Activated CD8-positive, alpha-beta T cell treated with anti-CD3 and anti-CD28 coated beads for 36 hours (primary cell): ENCODE data around the gene CREB1. TPM values are rescaled to one million over a fixed set of nuclear protein-coding genes. Genes with fewer than 3 reads are reported as not detected.
A peak's percentile ranks its signal among the peaks of the same experiment; 100 is the strongest.

Experiments used
- ATAC-seq: fragments of 200-7000 bp; cut with Tn5 transposase; one replicate; pipeline ENCODE4 v1.10.0; 2021; ENCODE audit warnings: mild to moderate bottlenecking, moderate library complexity
- CTCF ChIA-PET: fragments of 350-600 bp; sonication (Branson Sonifier 250); formaldehyde crosslinking; loops from one replicate; lab custom pipeline; 2021; ENCODE audit warnings: antibody characterized with exemption; lab: Charles Lee
- POLR2A ChIA-PET: fragments of 350-600 bp; sonication (Branson Sonifier 250); formaldehyde crosslinking; loops from one replicate; lab custom pipeline; 2021; ENCODE audit warnings: antibody characterized with exemption; lab: Charles Lee
- DNase-seq: peaks from one replicate; pipeline ENCODE4 v3.0.0-alpha.2; 2020
- H3K27ac Mint-ChIP-seq: one replicate; pipeline ENCODE4 v1.8.0; 2021; ENCODE audit warnings: mild to moderate bottlenecking, mixed read lengths
- H3K27me3 Mint-ChIP-seq: one replicate; pipeline ENCODE4 v1.8.0; 2021; ENCODE audit warnings: mixed read lengths
- H3K36me3 Mint-ChIP-seq: one replicate; pipeline ENCODE4 v1.8.0; 2021; ENCODE audit warnings: low read depth, mixed read lengths
- H3K4me1 Mint-ChIP-seq: one replicate; pipeline ENCODE4 v1.8.0; 2021; ENCODE audit warnings: low read depth, mixed read lengths
- H3K4me3 Mint-ChIP-seq: one replicate; pipeline ENCODE4 v1.8.0; 2021; ENCODE audit warnings: mild to moderate bottlenecking, moderate library complexity, mixed read lengths
- H3K9me3 Mint-ChIP-seq: one replicate; pipeline ENCODE4 v1.8.0; 2021; ENCODE audit warnings: mixed read lengths
- CTCF ChIP-seq: fragments of 200-600 bp; IDR thresholded peaks from one replicate; pipeline ENCODE4 v1.8.0; 2022; ENCODE audit warnings: antibody characterized with exemption, mild to moderate bottlenecking
- intact Hi-C: fragments of 100-400 bp; cut with micrococcal nuclease; formaldehyde crosslinking; loops from one replicate; pipeline ENCODE4 v1.10.0; 2022
- total RNA-seq, 2 experiments: library from RNA; stranded (reverse); gene quantifications; one replicate each; pipeline ENCODE4 v1.2.3, GENCODE V29; 2021

Gene CREB1
- total RNA-seq, 2 experiments from 2014 or later = 92.8 to 95.8 TPM

DNA sequence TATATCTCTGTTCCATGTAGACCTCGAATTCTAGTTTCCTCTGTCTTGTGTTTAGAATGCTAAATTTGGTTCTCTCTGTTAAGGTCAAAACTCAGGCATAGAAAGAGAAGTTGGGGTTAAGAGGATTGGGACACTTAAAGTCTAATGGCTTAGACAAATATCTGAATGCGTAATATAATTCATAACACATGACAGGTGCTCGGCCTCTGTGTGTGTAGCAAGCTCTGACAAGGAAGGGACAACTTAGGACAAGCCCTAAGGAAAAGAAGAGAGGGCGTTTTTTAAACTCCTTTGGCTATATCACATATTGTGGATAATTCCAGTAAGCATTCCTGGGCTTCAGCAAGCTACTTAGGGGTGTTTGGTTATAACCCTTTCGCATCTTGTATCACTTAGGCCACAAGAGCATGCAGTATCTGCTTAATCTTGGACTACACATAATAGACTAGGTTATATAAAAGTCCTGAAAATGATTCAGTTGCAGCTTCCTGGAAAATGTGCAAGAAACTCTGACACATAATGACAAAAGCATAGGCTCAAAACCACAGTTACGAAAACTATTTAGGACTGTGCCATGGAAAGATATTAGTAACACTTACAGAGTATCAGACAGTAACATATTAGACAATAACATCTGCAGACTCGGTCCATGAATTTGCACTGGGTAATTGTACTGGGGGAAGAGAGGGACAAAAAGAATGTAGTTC is 16.1 kb upstream of the CREB1 start:
- Mint-ChIP-seq H3K4me1 (peaks cover 44% of the 10 kb centered on the region), H3K27ac (peak overlapping the region; percentile 56), H3K9me3 (peaks cover under 1% of the 10 kb centered on the region), H3K4me3 (no peak overlapping the region), H3K27me3 (no peaks in the 10 kb centered on the region), H3K36me3 (peaks cover 2% of the 10 kb centered on the region)
- DNase-seq = no peak
- ChIA-PET CTCF (no interaction called here), POLR2A (no interaction called here)
- ATAC-seq = peak; percentile 72
- no peak for TF ChIP-seq CTCF
- intact Hi-C loops = no loop called here

GRCh38 chr2:207514451-207514850 is 15.3 kb upstream of the CREB1 start:
- H3K36me3 Mint-ChIP-seq = peaks cover 8% of the 10 kb centered on the region
- H3K27ac Mint-ChIP-seq = peak overlapping the region; percentile 56
- intact Hi-C loops = no loop called here
- no peak for TF ChIP-seq CTCF
- peaks cover 5% of the 10 kb centered on the region for H3K9me3 Mint-ChIP-seq
- H3K4me1 Mint-ChIP-seq = peaks cover 44% of the 10 kb centered on the region
- ATAC-seq (no peak), DNase-seq (no peak)
- no peaks in the 10 kb centered on the region for H3K27me3 Mint-ChIP-seq
- ChIA-PET CTCF (no interaction called here), POLR2A (interaction anchor here (1.7 kb wide), 1 partner anchor 13 kb away, joined by 5 read pairs; no protein-coding TSS in a partner anchor)
- H3K4me3 Mint-ChIP-seq = no peak overlapping the region

GRCh38 chr2:207515671-207516070 is 14.1 kb upstream of the CREB1 start:
- ChIA-PET POLR2A (interaction anchor here (1.7 kb wide), 1 partner anchor 12 kb away, joined by 5 read pairs; no protein-coding TSS in a partner anchor), CTCF (no interaction called here)
- peaks cover 8% of the 10 kb centered on the region for H3K36me3 Mint-ChIP-seq
- H3K9me3 Mint-ChIP-seq = peaks cover 5% of the 10 kb centered on the region
- ATAC-seq (peak; percentile 34), DNase-seq (no peak)
- H3K27ac Mint-ChIP-seq = no peak overlapping the region
- peaks cover 44% of the 10 kb centered on the region for H3K4me1 Mint-ChIP-seq
- intact Hi-C loops = no loop called here
- H3K4me3 Mint-ChIP-seq = no peak overlapping the region
- no peak for TF ChIP-seq CTCF
- no peaks in the 10 kb centered on the region for H3K27me3 Mint-ChIP-seq

GRCh38 chr2:207516206-207516605 is 13.6 kb upstream of the CREB1 start:
- H3K4me1 Mint-ChIP-seq = peaks cover 49% of the 10 kb centered on the region
- TF ChIP-seq CTCF = no peak
- intact Hi-C loops = no loop called here
- DNase-seq (no peak), ATAC-seq (no peak)
- POLR2A ChIA-PET = interaction anchor here (1.7 kb wide), 1 partner anchor 12 kb away, joined by 5 read pairs; no protein-coding TSS in a partner anchor
- peaks cover 5% of the 10 kb centered on the region for H3K9me3 Mint-ChIP-seq
- no peak overlapping the region for H3K27ac Mint-ChIP-seq
- CTCF ChIA-PET = interaction anchor here (1.1 to 3.2 kb wide), 2 partner anchors 11 to 12 kb away, joined by 3 to 12 read pairs; no protein-coding TSS in a partner anchor
- H3K4me3 Mint-ChIP-seq = no peak overlapping the region
- H3K27me3 Mint-ChIP-seq = no peaks in the 10 kb centered on the region
- peaks cover 8% of the 10 kb centered on the region for H3K36me3 Mint-ChIP-seq

GRCh38 chr2:207523005-207523404 is 6.8 kb upstream of the CREB1 start:
- intact Hi-C loops = no loop called here
- Mint-ChIP-seq H3K36me3 (peaks cover 10% of the 10 kb centered on the region), H3K9me3 (peaks cover 5% of the 10 kb centered on the region), H3K27ac (no peak overlapping the region), H3K4me1 (peaks cover 51% of the 10 kb centered on the region), H3K4me3 (no peak overlapping the region), H3K27me3 (no peaks in the 10 kb centered on the region)
- ATAC-seq (no peak), DNase-seq (no peak)
- ChIA-PET CTCF (interaction anchor here (1.2 kb wide), 1 partner anchor 46 kb away, joined by 3 read pairs; no protein-coding TSS in a partner anchor), POLR2A (interaction anchor here (1.5 kb wide), 1 partner anchor 18 kb away, joined by 4 read pairs; no protein-coding TSS in a partner anchor)
- TF ChIP-seq CTCF = no peak
